HEK293 (cell line): ENCODE measurements around the gene LRRN4.

Source experiments
- CTCF ChIA-PET: fragments of 350-600 bp; formaldehyde crosslinking; extraction: SDS; loops from one replicate; lab custom pipeline; 2021; ENCODE audit warnings: antibody characterized with exemption; lab: Yijun Ruan, JAX
- POLR2A ChIA-PET: fragments of 300-600 bp; formaldehyde crosslinking; extraction: SDS; loops from one replicate; lab custom pipeline; 2020; ENCODE audit warnings: antibody characterized with exemption, inconsistent platforms; lab: Yijun Ruan, JAX
- H3K27ac ChIP-seq: fragments of 200-500 bp; sonication (Bioruptor generic); 2 replicates; pipeline ENCODE4 v1.5.1; 2014; ENCODE audit warnings: low read depth, low read length, control low read depth, inconsistent platforms; ENCODE audit errors: extremely low read depth
- H3K36me3 ChIP-seq, 2 experiments: fragments of 200-500 bp in 1 of 2; sonication (Bioruptor generic) in 1 of 2; 1 replicate in 1 of 2; 2 replicates in 1 of 2; pipeline ENCODE4 v1.5.1; 2014 to 2017; ENCODE audit warnings: inconsistent platforms in 2 of 2, low read length in 2 of 2; ENCODE audit not compliant: control insufficient read depth in 2 of 2, insufficient read depth in 1 of 2
- H3K4me1 ChIP-seq: fragments of 200-500 bp; sonication (Bioruptor generic); 2 replicates; pipeline ENCODE4 v1.5.1; 2014; ENCODE audit warnings: mild to moderate bottlenecking, low read length, inconsistent platforms; ENCODE audit not compliant: control insufficient read depth, insufficient read depth
- H3K4me3 ChIP-seq: 2 replicates; pipeline ENCODE4 v1.5.1; 2011; ENCODE audit warnings: low read depth, mild to moderate bottlenecking, control low read depth, low read length, moderate library complexity
- H3K9me3 ChIP-seq: fragments of 200-500 bp; sonication (Bioruptor generic); 2 replicates; pipeline ENCODE4 v1.5.1; 2014; ENCODE audit warnings: low read depth, low read length, inconsistent platforms; ENCODE audit not compliant: control insufficient read depth, insufficient read depth
- ATF2 ChIP-seq: fragments of 450-650 bp; formaldehyde crosslinking; IDR thresholded peaks from 2 replicates; pipeline ENCODE4 v1.5.1; 2016; ENCODE audit warnings: missing biosample characterization, missing genetic modification characterization, low read depth
- MYNN ChIP-seq: fragments of 450-650 bp; formaldehyde crosslinking; IDR thresholded peaks from 2 replicates; pipeline ENCODE4 v1.5.1; 2016; ENCODE audit warnings: missing biosample characterization, missing genetic modification characterization, borderline replicate concordance
- RBAK ChIP-seq: fragments of 450-650 bp; formaldehyde crosslinking; IDR thresholded peaks from 2 replicates; pipeline ENCODE4 v1.5.1; 2016; ENCODE audit warnings: missing biosample characterization, missing genetic modification characterization
- REST ChIP-seq: fragments of 450-650 bp; formaldehyde crosslinking; IDR thresholded peaks from 2 replicates; pipeline ENCODE4 v1.5.1; 2016; ENCODE audit warnings: missing biosample characterization, missing genetic modification characterization
- ZBTB21 ChIP-seq: fragments of 450-650 bp; formaldehyde crosslinking; IDR thresholded peaks from 2 replicates; pipeline ENCODE4 v1.5.1; 2017; ENCODE audit warnings: missing biosample characterization, missing genetic modification characterization
- ZBTB44 ChIP-seq: fragments of 450-650 bp; IDR thresholded peaks from 2 replicates; pipeline ENCODE4 v1.5.1; 2018; ENCODE audit warnings: missing biosample characterization, mild to moderate bottlenecking, missing genetic modification characterization
- ZBTB49 ChIP-seq: fragments of 450-650 bp; formaldehyde crosslinking; IDR thresholded peaks from 2 replicates; pipeline ENCODE4 v1.5.1; 2016; ENCODE audit warnings: missing biosample characterization, missing genetic modification characterization, low read depth
- ZNF132 ChIP-seq: fragments of 450-650 bp; formaldehyde crosslinking; IDR thresholded peaks from 2 replicates; pipeline ENCODE4 v1.5.1; 2017; ENCODE audit warnings: missing biosample characterization, missing genetic modification characterization, borderline replicate concordance
- ZNF239 ChIP-seq: fragments of 450-650 bp; formaldehyde crosslinking; IDR thresholded peaks from 2 replicates; pipeline ENCODE4 v1.5.1; 2016; ENCODE audit warnings: missing biosample characterization, missing genetic modification characterization
- ZNF280D ChIP-seq: fragments of 450-650 bp; formaldehyde crosslinking; IDR thresholded peaks from 2 replicates; pipeline ENCODE4 v1.5.1; 2016; ENCODE audit warnings: missing biosample characterization, missing genetic modification characterization
- ZNF335 ChIP-seq: fragments of 450-650 bp; formaldehyde crosslinking; conservative IDR thresholded peaks from 2 replicates; pipeline ENCODE4 v1.5.1; 2016; ENCODE audit warnings: missing biosample characterization, missing genetic modification characterization
- ZNF37A ChIP-seq: fragments of 450-650 bp; IDR thresholded peaks from 2 replicates; pipeline ENCODE4 v1.5.1; 2018; ENCODE audit warnings: missing biosample characterization, missing genetic modification characterization
- ZNF521 ChIP-seq: fragments of 450-650 bp; formaldehyde crosslinking; IDR thresholded peaks from 2 replicates; pipeline ENCODE4 v1.5.1; 2017; ENCODE audit warnings: missing biosample characterization, mild to moderate bottlenecking, missing genetic modification characterization
- ZNF677 ChIP-seq: fragments of 450-650 bp; IDR thresholded peaks from 2 replicates; pipeline ENCODE4 v1.5.0; 2018; ENCODE audit warnings: missing biosample characterization, mild to moderate bottlenecking, missing genetic modification characterization, moderate library complexity
- TF ChIP-seq, protein P1 (sequence below): fragments of 450-650 bp; formaldehyde crosslinking; conservative IDR thresholded peaks from 2 replicates; pipeline ENCODE4 v1.5.1; 2016; ENCODE audit warnings: low read depth, missing biosample characterization, missing genetic modification characterization
- TF ChIP-seq, protein P2 (sequence below): fragments of 450-650 bp; formaldehyde crosslinking; IDR thresholded peaks from 2 replicates; pipeline ENCODE4 v1.5.1; 2016; ENCODE audit warnings: missing biosample characterization, missing genetic modification characterization
- TF ChIP-seq, protein P3 (sequence below): fragments of 450-650 bp; formaldehyde crosslinking; IDR thresholded peaks from 2 replicates; pipeline ENCODE4 v1.5.1; 2016; ENCODE audit warnings: missing biosample characterization, missing genetic modification characterization

The LRRN4 gene

DNA sequence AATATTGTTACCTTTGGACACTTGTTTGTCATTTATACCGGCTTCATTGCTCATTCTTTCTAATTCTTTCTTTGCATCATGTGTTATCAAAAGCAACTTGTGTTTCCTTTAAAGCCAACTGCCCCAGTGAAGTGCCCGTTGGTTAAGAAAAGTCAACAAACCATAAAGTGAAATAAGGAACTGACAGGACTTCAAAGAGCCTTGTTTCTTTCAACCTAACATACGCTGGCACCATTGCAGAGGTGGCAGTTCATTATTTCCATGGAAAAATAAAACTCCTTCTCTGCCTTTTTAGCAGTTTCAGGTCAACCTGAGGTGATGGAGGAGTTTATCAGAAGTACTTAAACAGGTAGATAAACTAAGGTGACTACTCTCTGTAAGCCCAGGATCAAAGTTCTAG is 40.2 kb upstream of the LRRN4 start:
- ChIA-PET POLR2A (no interaction called here), CTCF (no interaction called here)
- no peaks in the 10 kb centered on the region for H3K4me1 ChIP-seq
- H3K4me3 ChIP-seq: no peak overlapping the region
- H3K27ac ChIP-seq: no peak overlapping the region
- TF ChIP-seq MYNN (tag by site-specific recombination) (no peak), ZNF677 (no peak), ZBTB49 (tag by site-specific recombination) (no peak), ZNF335 (tag by site-specific recombination) (no peak), ZNF37A (tag by site-specific recombination) (no peak), ATF2 (tag by site-specific recombination) (no peak), RBAK (no peak), ZNF132 (tag by site-specific recombination) (no peak), ZNF280D (no peak), ZBTB44 (tag by site-specific recombination) (no peak), ZNF521 (tag by site-specific recombination) (no peak), REST (tag by site-specific recombination) (no peak), ZBTB21 (no peak), ZNF239 (no peak)
- TF ChIP-seq, protein P1, sequence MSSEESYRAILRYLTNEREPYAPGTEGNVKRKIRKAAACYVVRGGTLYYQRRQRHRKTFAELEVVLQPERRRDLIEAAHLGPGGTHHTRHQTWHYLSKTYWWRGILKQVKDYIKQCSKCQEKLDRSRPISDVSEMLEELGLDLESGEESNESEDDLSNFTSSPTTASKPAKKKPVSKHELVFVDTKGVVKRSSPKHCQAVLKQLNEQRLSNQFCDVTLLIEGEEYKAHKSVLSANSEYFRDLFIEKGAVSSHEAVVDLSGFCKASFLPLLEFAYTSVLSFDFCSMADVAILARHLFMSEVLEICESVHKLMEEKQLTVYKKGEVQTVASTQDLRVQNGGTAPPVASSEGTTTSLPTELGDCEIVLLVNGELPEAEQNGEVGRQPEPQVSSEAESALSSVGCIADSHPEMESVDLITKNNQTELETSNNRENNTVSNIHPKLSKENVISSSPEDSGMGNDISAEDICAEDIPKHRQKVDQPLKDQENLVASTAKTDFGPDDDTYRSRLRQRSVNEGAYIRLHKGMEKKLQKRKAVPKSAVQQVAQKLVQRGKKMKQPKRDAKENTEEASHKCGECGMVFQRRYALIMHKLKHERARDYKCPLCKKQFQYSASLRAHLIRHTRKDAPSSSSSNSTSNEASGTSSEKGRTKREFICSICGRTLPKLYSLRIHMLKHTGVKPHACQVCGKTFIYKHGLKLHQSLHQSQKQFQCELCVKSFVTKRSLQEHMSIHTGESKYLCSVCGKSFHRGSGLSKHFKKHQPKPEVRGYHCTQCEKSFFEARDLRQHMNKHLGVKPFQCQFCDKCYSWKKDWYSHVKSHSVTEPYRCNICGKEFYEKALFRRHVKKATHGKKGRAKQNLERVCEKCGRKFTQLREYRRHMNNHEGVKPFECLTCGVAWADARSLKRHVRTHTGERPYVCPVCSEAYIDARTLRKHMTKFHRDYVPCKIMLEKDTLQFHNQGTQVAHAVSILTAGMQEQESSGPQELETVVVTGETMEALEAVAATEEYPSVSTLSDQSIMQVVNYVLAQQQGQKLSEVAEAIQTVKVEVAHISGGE (tag by site-specific recombination): no peak
- TF ChIP-seq, protein P2, sequence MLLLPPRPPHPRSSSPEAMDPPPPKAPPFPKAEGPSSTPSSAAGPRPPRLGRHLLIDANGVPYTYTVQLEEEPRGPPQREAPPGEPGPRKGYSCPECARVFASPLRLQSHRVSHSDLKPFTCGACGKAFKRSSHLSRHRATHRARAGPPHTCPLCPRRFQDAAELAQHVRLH: no peak
- TF ChIP-seq, protein P3, sequence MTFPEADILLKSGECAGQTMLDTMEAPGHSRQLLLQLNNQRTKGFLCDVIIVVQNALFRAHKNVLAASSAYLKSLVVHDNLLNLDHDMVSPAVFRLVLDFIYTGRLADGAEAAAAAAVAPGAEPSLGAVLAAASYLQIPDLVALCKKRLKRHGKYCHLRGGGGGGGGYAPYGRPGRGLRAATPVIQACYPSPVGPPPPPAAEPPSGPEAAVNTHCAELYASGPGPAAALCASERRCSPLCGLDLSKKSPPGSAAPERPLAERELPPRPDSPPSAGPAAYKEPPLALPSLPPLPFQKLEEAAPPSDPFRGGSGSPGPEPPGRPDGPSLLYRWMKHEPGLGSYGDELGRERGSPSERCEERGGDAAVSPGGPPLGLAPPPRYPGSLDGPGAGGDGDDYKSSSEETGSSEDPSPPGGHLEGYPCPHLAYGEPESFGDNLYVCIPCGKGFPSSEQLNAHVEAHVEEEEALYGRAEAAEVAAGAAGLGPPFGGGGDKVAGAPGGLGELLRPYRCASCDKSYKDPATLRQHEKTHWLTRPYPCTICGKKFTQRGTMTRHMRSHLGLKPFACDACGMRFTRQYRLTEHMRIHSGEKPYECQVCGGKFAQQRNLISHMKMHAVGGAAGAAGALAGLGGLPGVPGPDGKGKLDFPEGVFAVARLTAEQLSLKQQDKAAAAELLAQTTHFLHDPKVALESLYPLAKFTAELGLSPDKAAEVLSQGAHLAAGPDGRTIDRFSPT (tag by site-specific recombination): no peak
- H3K36me3 ChIP-seq: no peaks in the 10 kb centered on the region; a peak in 1 of 3 replicates
- no peaks in the 10 kb centered on the region for H3K9me3 ChIP-seq
